DOHH2 (cell line): ENCODE data around the gene TBL1X.

Source experiments
- H3F3A ChIP-seq: fragments of 200-600 bp; sonication (generic), shearing (Covaris generic); 2 replicates; pipeline ENCODE4 v1.6.0; 2016; ENCODE audit warnings: antibody characterized with exemption, mild to moderate bottlenecking; ENCODE audit not compliant: control insufficient read depth, insufficient read depth
- H3K27ac ChIP-seq: fragments of 200-600 bp; sonication (generic); 2 replicates; pipeline ENCODE4 v1.5.1; 2014; ENCODE audit warnings: low read depth, mild to moderate bottlenecking, low read length, moderate library complexity
- H3K27me3 ChIP-seq: fragments of 200-600 bp; sonication (generic); 2 replicates; pipeline ENCODE4 v1.6.1; 2014; ENCODE audit warnings: mild to moderate bottlenecking, low read length, mixed read lengths; ENCODE audit not compliant: control insufficient read depth
- H3K36me3 ChIP-seq: fragments of 200-600 bp; sonication (generic); 2 replicates; pipeline ENCODE4 v1.6.1; 2014; ENCODE audit warnings: mild to moderate bottlenecking, low read length, moderate library complexity, mixed read lengths; ENCODE audit not compliant: control insufficient read depth
- H3K4me1 ChIP-seq: fragments of 200-600 bp; sonication (generic); 2 replicates; pipeline ENCODE4 v1.6.1; 2014; ENCODE audit warnings: mild to moderate bottlenecking, low read length, mixed read lengths; ENCODE audit not compliant: control insufficient read depth
- H3K4me2 ChIP-seq: fragments of 200-600 bp; sonication (generic); 2 replicates; pipeline ENCODE4 v1.6.0; 2014; ENCODE audit warnings: mild to moderate bottlenecking, low read length, moderate library complexity
- H3K4me3 ChIP-seq: fragments of 200-600 bp; sonication (generic); 2 replicates; pipeline ENCODE4 v1.5.1; 2014; ENCODE audit warnings: mild to moderate bottlenecking, low read length, mixed read lengths
- H3K79me2 ChIP-seq: fragments of 200-600 bp; sonication (generic); 2 replicates; pipeline ENCODE4 v1.6.1; 2014; ENCODE audit warnings: mild to moderate bottlenecking, low read length, mixed read lengths; ENCODE audit not compliant: control insufficient read depth
- H3K9me2 ChIP-seq: fragments of 200-600 bp; sonication (generic); replicated peaks from 2 replicates; pipeline ENCODE4 v1.6.1; 2014; ENCODE audit warnings: mild to moderate bottlenecking, low read length, mixed read lengths; ENCODE audit not compliant: control insufficient read depth
- H3K9me3 ChIP-seq: fragments of 200-600 bp; sonication (generic); 2 replicates; pipeline ENCODE4 v1.6.1; 2014; ENCODE audit warnings: antibody characterized with exemption, low read length, mixed read lengths; ENCODE audit not compliant: control insufficient read depth, insufficient read depth
- H4K20me1 ChIP-seq: fragments of 200-600 bp; sonication (generic); 2 replicates; pipeline ENCODE4 v1.6.0; 2014; ENCODE audit warnings: low read depth, mild to moderate bottlenecking, antibody characterized with exemption, low read length, moderate library complexity; ENCODE audit not compliant: control insufficient read depth, insufficient read depth
- EZH2phosphoT487 ChIP-seq: fragments of 200-600 bp; sonication (generic); IDR thresholded peaks from 2 replicates; pipeline ENCODE4 v1.6.1; 2017; ENCODE audit warnings: borderline replicate concordance, mild to moderate bottlenecking, antibody characterized with exemption, low read length, moderate library complexity, mixed read lengths
- TF ChIP-seq, protein P1 (sequence below): fragments of 200-600 bp; sonication (generic); IDR thresholded peaks from one replicate; pipeline ENCODE4 v1.5.1; 2014; ENCODE audit warnings: antibody characterized with exemption, mild to moderate bottlenecking, low read depth, low read length; ENCODE audit not compliant: poor library complexity, severe bottlenecking

The TBL1X gene

DNA sequence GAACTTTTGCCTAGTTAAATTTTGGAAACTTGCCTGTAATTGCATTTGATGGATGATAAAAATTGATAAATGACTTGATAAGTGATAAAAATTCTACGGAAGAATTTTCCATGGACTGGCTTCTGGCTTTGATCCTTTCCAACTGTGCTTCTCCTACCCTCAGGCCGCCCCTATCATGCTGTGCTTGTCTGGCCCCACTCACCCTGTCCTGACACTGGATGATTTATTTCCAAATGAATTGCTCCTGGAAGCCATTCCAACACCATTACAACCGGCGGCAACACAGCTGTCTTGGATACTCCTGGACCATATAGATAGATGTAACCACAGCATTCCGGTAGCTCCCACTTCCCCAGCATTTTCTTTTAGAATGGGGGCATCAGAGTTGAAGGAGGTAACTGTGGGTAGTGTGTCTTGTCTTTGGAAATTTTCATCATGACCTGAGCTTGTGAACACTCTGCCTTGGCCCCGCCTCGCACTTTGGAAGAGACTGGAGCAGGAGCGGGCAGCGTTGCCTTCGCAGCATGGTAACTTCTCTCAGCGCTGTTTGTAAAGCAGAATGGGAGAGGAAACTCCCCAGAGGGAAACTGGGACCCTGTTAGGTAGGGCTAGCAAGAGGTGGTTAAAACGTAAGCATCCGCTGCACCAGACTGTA lies 77.4 kb downstream of the TBL1X start:
- TF ChIP-seq, protein P1, sequence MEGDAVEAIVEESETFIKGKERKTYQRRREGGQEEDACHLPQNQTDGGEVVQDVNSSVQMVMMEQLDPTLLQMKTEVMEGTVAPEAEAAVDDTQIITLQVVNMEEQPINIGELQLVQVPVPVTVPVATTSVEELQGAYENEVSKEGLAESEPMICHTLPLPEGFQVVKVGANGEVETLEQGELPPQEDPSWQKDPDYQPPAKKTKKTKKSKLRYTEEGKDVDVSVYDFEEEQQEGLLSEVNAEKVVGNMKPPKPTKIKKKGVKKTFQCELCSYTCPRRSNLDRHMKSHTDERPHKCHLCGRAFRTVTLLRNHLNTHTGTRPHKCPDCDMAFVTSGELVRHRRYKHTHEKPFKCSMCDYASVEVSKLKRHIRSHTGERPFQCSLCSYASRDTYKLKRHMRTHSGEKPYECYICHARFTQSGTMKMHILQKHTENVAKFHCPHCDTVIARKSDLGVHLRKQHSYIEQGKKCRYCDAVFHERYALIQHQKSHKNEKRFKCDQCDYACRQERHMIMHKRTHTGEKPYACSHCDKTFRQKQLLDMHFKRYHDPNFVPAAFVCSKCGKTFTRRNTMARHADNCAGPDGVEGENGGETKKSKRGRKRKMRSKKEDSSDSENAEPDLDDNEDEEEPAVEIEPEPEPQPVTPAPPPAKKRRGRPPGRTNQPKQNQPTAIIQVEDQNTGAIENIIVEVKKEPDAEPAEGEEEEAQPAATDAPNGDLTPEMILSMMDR = no peak
- no peak for TF ChIP-seq EZH2phosphoT487

DNA sequence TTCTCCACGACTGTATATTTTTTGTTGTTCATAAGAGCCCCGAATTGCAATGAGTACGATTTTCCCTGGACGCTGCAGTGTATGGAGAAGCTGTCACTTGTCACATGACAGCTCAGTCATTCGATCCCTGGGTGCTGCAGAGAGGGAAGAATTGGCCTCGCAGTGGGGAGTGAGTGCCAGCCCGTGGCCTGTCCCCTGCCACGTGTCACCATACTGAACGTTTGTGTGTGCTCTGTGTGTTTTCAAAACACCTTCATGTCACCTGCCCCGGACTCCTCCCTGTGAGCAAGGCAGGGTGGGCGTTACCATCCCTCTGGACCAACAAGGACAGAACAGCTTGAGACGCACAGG lies 77.9 kb downstream of the TBL1X start:
- Histone ChIP-seq H3K4me2 (no peak overlapping the region), H3K9me2 (no peaks in the 10 kb centered on the region), H3K27me3 (no peaks in the 10 kb centered on the region), H3K36me3 (no peaks in the 10 kb centered on the region), H3K4me1 (no peaks in the 10 kb centered on the region), H3F3A (no peaks in the 10 kb centered on the region), H3K9me3 (no peaks in the 10 kb centered on the region), H3K27ac (no peak overlapping the region), H3K4me3 (no peak overlapping the region), H3K79me2 (no peaks in the 10 kb centered on the region), H4K20me1 (no peaks in the 10 kb centered on the region)
- no peak for TF ChIP-seq EZH2phosphoT487
- TF ChIP-seq, protein P1 = no peak

More for the DNA sequence above, 77.4 kb downstream of the TBL1X start:
- Histone ChIP-seq H3K4me3 (no peak overlapping the region), H3K9me3 (no peaks in the 10 kb centered on the region), H3K9me2 (no peaks in the 10 kb centered on the region), H3K4me2 (no peak overlapping the region), H3F3A (no peaks in the 10 kb centered on the region), H3K4me1 (no peaks in the 10 kb centered on the region), H4K20me1 (no peaks in the 10 kb centered on the region), H3K27ac (no peak overlapping the region), H3K36me3 (no peaks in the 10 kb centered on the region), H3K27me3 (no peaks in the 10 kb centered on the region), H3K79me2 (no peaks in the 10 kb centered on the region)

DNA sequence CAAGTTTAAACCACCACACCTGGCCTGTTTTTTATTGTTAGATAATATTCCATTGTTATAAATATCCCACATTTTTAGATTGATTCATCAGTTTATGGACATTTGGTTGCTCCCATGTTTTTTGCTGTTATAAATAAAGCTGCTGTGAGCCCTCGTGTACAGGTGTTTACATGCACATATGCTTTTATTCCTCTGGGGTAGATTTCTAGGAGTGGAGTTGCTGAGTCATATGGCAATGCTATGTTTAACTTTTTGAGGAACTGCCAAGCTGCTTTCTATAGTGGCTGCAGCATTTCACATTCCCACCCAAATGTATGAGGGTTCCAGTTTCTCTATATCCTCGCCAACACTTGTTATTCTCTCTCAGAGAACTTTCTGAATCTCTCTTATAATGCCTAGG lies 90.5 kb downstream of the TBL1X start:
- H3K4me2 ChIP-seq = no peak overlapping the region

More for the DNA sequence above, 90.5 kb downstream of the TBL1X start:
- Histone ChIP-seq H3K79me2 (peaks cover 15% of the 10 kb centered on the region), H3K9me2 (no peaks in the 10 kb centered on the region), H3K36me3 (no peaks in the 10 kb centered on the region), H3K27ac (no peak overlapping the region), H3K27me3 (no peaks in the 10 kb centered on the region), H3K9me3 (no peaks in the 10 kb centered on the region), H3F3A (no peaks in the 10 kb centered on the region), H3K4me3 (no peak overlapping the region), H4K20me1 (no peaks in the 10 kb centered on the region), H3K4me1 (no peaks in the 10 kb centered on the region)
- no peak for TF ChIP-seq EZH2phosphoT487
- TF ChIP-seq, protein P1 = no peak
